SHP77 treated with DMSO at 0.1 percent for 48 hours (cell line): ENCODE measurements around the gene ZNF593OS.

ENCODE experiments used
- DNase-seq: peaks from one replicate; lab custom pipeline; 2025; lab: John Stamatoyannopoulos, UW

The ZNF593OS gene

GRCh38 chr1:26184086-26184485 is 12.5 kb upstream of the ZNF593OS start:
- no peak for DNase-seq

GRCh38 chr1:26182383-26182696 is 10.7 kb upstream of the ZNF593OS start:
- DNase-seq: no peak

- no peak for DNase-seq
Observed at GRCh38 chr1:26181586-26182382, 10.2 kb upstream of the ZNF593OS start.

- no peak for DNase-seq
Observed at GRCh38 chr1:26180010-26180506, 8.4 kb upstream of the ZNF593OS start.

- no peak for DNase-seq
Observed at GRCh38 chr1:26177182-26177684, 5.6 kb upstream of the ZNF593OS start, which contains the start of gene CNKSR1. Gene CNKSR1, plus strand, starts transcription at chr1:26177491. Its CDS starts 57 bp downstream, at chr1:26177548.

- DNase-seq: no peak
Observed at GRCh38 chr1:26175346-26175745, 3.7 kb upstream of the ZNF593OS start.

- DNase-seq: no peak
Observed at GRCh38 chr1:26170472-26170821, 1.2 kb downstream of the ZNF593OS start.

- peak; percentile 67 for DNase-seq
Observed at GRCh38 chr1:26169669-26170471, 1.8 kb downstream of the ZNF593OS start, which contains the start of gene ZNF593. Gene ZNF593, plus strand, starts transcription at chr1:26169908. Its CDS starts 76 bp downstream, at chr1:26169984.

GRCh38 chr1:26169198-26169554 is 2.5 kb downstream of the ZNF593OS start:
- DNase-seq: no peak

GRCh38 chr1:26168410-26169197 is 3.0 kb downstream of the ZNF593OS start, which contains the start of gene C1orf232:
Gene C1orf232, minus strand, starts transcription at chr1:26168963. Its CDS starts 464 bp downstream, at chr1:26168499.
- no peak for DNase-seq

GRCh38 chr1:26166719-26167281 is 4.8 kb downstream of the ZNF593OS start:
- no peak for DNase-seq

- DNase-seq: no peak
Observed at GRCh38 chr1:26164861-26165842, 6.5 kb downstream of the ZNF593OS start.

- no peak for DNase-seq
Observed at GRCh38 chr1:26164036-26164860, 7.4 kb downstream of the ZNF593OS start.

GRCh38 chr1:26163684-26164035 is 8.0 kb downstream of the ZNF593OS start:
- DNase-seq: no peak

- DNase-seq: no peak
Observed at GRCh38 chr1:26162220-26162709, 9.4 kb downstream of the ZNF593OS start.

- no peak for DNase-seq
Observed at GRCh38 chr1:26161415-26162219, 10.0 kb downstream of the ZNF593OS start.

- no peak for DNase-seq
Observed at GRCh38 chr1:26160527-26161414, 10.9 kb downstream of the ZNF593OS start.

- DNase-seq: no peak
Observed at GRCh38 chr1:26159743-26160039, 11.9 kb downstream of the ZNF593OS start.
